PC-3 (cell line): ENCODE measurements around the gene ZMYND10. TPM values are rescaled to one million over a fixed set of nuclear protein-coding genes. Genes with fewer than 3 reads are reported as not detected.

Experiments used
- ATAC-seq: fragments of 200-7000 bp; cut with Tn5 transposase; 2 replicates; pipeline ENCODE4 v1.9.1; 2020; ENCODE audit warnings: mild to moderate bottlenecking, moderate library complexity
- BruUV-seq: library from RNA; stranded (reverse); fragments of 400-500 nt; replicated peaks from 2 replicates; lab custom pipeline; 2021; lab: Mats Ljungman, UMichigan
- CTCF ChIA-PET: fragments of 300-600 bp; sonication (Branson Sonifier 250); formaldehyde crosslinking; loops from one replicate; lab custom pipeline; 2022; ENCODE audit warnings: antibody characterized with exemption; lab: Charles Lee
- POLR2A ChIA-PET: fragments of 300-600 bp; sonication (Branson Sonifier 250); formaldehyde crosslinking; loops from one replicate; lab custom pipeline; 2022; ENCODE audit warnings: antibody characterized with exemption; ENCODE audit not compliant: unreplicated experiment; lab: Charles Lee
- DNase-seq: peaks from one replicate; pipeline ENCODE4 v3.0.0-alpha.2; 2015
- H2AFZ ChIP-seq: fragments of 300-600 bp; sonication (generic); 2 replicates; pipeline ENCODE4 v1.6.0; 2016; ENCODE audit warnings: antibody characterized with exemption, low read length
- H3F3A ChIP-seq: fragments of 300-600 bp; sonication (generic); one replicate; pipeline ENCODE4 v1.6.0; 2017; ENCODE audit warnings: antibody characterized with exemption, low read length, control low read depth, mild to moderate bottlenecking; ENCODE audit not compliant: unreplicated experiment
- H3K27ac ChIP-seq: fragments of 300-600 bp; sonication (generic); 2 replicates; pipeline ENCODE4 v1.5.1; 2016; ENCODE audit warnings: mild to moderate bottlenecking, low read length
- H3K27me3 ChIP-seq: fragments of 300-600 bp; sonication (generic); 2 replicates; pipeline ENCODE4 v1.6.1; 2016; ENCODE audit warnings: low read length, mixed read lengths
- H3K36me3 ChIP-seq: fragments of 300-600 bp; sonication (generic); 2 replicates; pipeline ENCODE4 v1.6.1; 2016; ENCODE audit warnings: low read depth, mixed run types, low read length, mixed read lengths
- H3K4me1 ChIP-seq: fragments of 300-600 bp; sonication (generic); 2 replicates; pipeline ENCODE4 v1.5.1; 2016; ENCODE audit warnings: low read length; ENCODE audit not compliant: insufficient read depth
- H3K4me2 ChIP-seq: fragments of 300-600 bp; sonication (generic); 2 replicates; pipeline ENCODE4 v1.6.0; 2016; ENCODE audit warnings: low read length
- H3K4me3 ChIP-seq: fragments of 300-600 bp; sonication (generic); 2 replicates; pipeline ENCODE4 v1.5.1; 2016; ENCODE audit warnings: mild to moderate bottlenecking, low read length, mixed read lengths
- H3K79me2 ChIP-seq: fragments of 300-600 bp; sonication (generic); 2 replicates; pipeline ENCODE4 v1.6.1; 2017; ENCODE audit warnings: low read length, mixed read lengths
- H3K9ac ChIP-seq: fragments of 300-600 bp; sonication (generic); 2 replicates; pipeline ENCODE4 v1.6.0; 2016; ENCODE audit warnings: mild to moderate bottlenecking, low read length
- H3K9me2 ChIP-seq: fragments of 300-600 bp; sonication (generic); replicated peaks from 2 replicates; pipeline ENCODE4 v1.6.1; 2016; ENCODE audit warnings: mixed run types, low read length, mixed read lengths
- H3K9me3 ChIP-seq: fragments of 300-600 bp; sonication (generic); 2 replicates; pipeline ENCODE4 v1.6.1; 2016; ENCODE audit warnings: low read length, mixed read lengths
- H4K20me1 ChIP-seq: fragments of 300-600 bp; sonication (generic); 2 replicates; pipeline ENCODE4 v1.6.1; 2016; ENCODE audit warnings: low read length, mixed read lengths
- EZH2 ChIP-seq: fragments of 300-600 bp; sonication (generic); IDR thresholded peaks from one replicate; pipeline ENCODE4 v1.6.1; 2017; ENCODE audit warnings: antibody characterized with exemption, mild to moderate bottlenecking, low read length; ENCODE audit not compliant: unreplicated experiment
- EZH2phosphoT487 ChIP-seq: fragments of 300-600 bp; sonication (generic); IDR thresholded peaks from 2 replicates; pipeline ENCODE4 v1.6.1; 2018; ENCODE audit warnings: mild to moderate bottlenecking, antibody characterized with exemption, low read length, borderline replicate concordance
- intact Hi-C: fragments of 100-400 bp; cut with micrococcal nuclease; formaldehyde crosslinking; loops from 2 replicates; pipeline ENCODE4 v1.9.0; 2023
- total RNA-seq: library from RNA; depleted of rRNA; stranded (reverse); fragments of >200 nt; gene quantifications from 2 replicates; pipeline ENCODE4 v1.2.3, GENCODE V29; 2014
- TF ChIP-seq, protein P1 (sequence below): fragments of 300-600 bp; sonication (generic); conservative IDR thresholded peaks from 2 replicates; pipeline ENCODE4 v1.5.1; 2017; ENCODE audit warnings: antibody characterized with exemption, low read depth, mild to moderate bottlenecking, low read length

Gene ZMYND10
- total RNA-seq, 1 experiment from 2014 or later = 1.6 TPM

DNA sequence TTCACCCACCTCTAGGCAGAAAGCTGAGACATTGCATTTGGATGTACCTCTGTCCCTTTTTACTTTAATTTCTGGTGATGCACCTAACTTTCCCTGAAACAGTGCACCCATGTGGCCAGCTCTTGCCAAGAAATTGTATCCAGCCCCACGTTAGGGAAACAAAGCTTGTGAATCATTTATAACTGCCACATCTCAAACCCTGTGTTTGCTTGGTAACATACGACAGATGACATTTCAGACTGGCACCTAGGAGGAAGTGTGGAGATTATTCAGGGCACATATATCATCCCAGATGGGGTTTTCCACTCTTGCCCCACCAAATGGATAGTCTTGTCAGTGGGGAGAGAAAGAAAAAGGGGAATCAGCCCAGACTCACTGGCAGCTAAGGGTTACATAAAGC, 7.2 kb upstream of the ZMYND10 start:
- DNase-seq (peak; percentile 80), ATAC-seq (peak; percentile 6)
- Histone ChIP-seq H3K9ac (no peak overlapping the region), H3K9me2 (no peaks in the 10 kb centered on the region), H4K20me1 (peaks cover 27% of the 10 kb centered on the region), H3K27me3 (no peaks in the 10 kb centered on the region), H3K27ac (peak overlapping the region; percentile 27; the same call in 1 of the 2 replicates), H3K36me3 (peaks cover 34% of the 10 kb centered on the region), H3K4me2 (no peak overlapping the region; the same call in 1 of the 2 replicates), H3K79me2 (peaks cover 80% of the 10 kb centered on the region), H3K4me1 (peaks cover 56% of the 10 kb centered on the region), H3F3A (no peaks in the 10 kb centered on the region), H3K4me3 (no peak overlapping the region), H3K9me3 (no peaks in the 10 kb centered on the region), H2AFZ (no peak overlapping the region)
- intact Hi-C loops = loop anchor here (5.0 kb wide), 2 partner anchors 260 to 1035 kb away; partner anchors contain the start of genes CISH and MANF
- ChIA-PET CTCF (interaction anchor here (0.6 to 1.1 kb wide), 3 partner anchors 9 to 260 kb away, joined by 3 to 4 read pairs (median 4); no protein-coding TSS in a partner anchor), POLR2A (interaction anchor here (0.6 kb wide), 1 partner anchor 1259 kb away, joined by 3 read pairs; the partner anchor contains the start of gene QRICH1)
- TF ChIP-seq, protein P1, sequence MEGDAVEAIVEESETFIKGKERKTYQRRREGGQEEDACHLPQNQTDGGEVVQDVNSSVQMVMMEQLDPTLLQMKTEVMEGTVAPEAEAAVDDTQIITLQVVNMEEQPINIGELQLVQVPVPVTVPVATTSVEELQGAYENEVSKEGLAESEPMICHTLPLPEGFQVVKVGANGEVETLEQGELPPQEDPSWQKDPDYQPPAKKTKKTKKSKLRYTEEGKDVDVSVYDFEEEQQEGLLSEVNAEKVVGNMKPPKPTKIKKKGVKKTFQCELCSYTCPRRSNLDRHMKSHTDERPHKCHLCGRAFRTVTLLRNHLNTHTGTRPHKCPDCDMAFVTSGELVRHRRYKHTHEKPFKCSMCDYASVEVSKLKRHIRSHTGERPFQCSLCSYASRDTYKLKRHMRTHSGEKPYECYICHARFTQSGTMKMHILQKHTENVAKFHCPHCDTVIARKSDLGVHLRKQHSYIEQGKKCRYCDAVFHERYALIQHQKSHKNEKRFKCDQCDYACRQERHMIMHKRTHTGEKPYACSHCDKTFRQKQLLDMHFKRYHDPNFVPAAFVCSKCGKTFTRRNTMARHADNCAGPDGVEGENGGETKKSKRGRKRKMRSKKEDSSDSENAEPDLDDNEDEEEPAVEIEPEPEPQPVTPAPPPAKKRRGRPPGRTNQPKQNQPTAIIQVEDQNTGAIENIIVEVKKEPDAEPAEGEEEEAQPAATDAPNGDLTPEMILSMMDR = peak; percentile 67
- no peak for TF ChIP-seq EZH2
- no TSS peak for BruUV-seq

DNA sequence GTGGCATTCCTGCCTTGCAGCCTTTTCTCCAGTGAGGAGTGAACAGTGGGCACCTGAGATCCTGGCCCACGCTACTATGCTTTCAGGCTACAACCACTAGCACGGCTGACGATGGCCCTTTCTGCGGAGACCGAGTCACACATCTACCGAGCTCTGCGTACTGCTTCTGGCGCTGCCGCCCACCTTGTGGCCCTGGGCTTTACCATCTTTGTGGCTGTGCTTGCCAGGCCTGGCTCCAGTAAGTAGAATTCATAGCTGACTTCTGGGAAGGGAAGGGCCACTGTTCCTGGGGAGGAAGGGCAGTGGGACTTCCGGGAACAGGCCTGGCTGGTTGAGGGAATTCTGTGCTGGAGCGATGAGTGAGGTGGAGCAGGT, 5.8 kb upstream of the ZMYND10 start:
- POLR2A ChIA-PET = interaction anchor here (0.9 kb wide), 1 partner anchor 14 kb away, joined by 3 read pairs; no protein-coding TSS in a partner anchor

More for the DNA sequence above, 5.8 kb upstream of the ZMYND10 start:
- Histone ChIP-seq H2AFZ (peak overlapping the region; percentile 90), H4K20me1 (peaks cover 12% of the 10 kb centered on the region), H3K36me3 (peaks cover 32% of the 10 kb centered on the region), H3K9me2 (no peaks in the 10 kb centered on the region), H3F3A (peaks cover 4% of the 10 kb centered on the region), H3K9ac (peak overlapping the region; percentile 77), H3K4me3 (peak overlapping the region; percentile 84), H3K4me1 (peaks cover 45% of the 10 kb centered on the region), H3K27me3 (no peaks in the 10 kb centered on the region), H3K79me2 (peaks cover 65% of the 10 kb centered on the region), H3K9me3 (no peaks in the 10 kb centered on the region), H3K4me2 (peak overlapping the region; percentile 95), H3K27ac (peak overlapping the region; percentile 70)
- no TSS peak for BruUV-seq
- CTCF ChIA-PET = no interaction called here
- DNase-seq = no peak
- no peak for TF ChIP-seq EZH2phosphoT487
- TF ChIP-seq, protein P1 = no peak
- TF ChIP-seq EZH2 = no peak
- intact Hi-C loops = loop anchor here (1.0 to 5.0 kb wide), 3 partner anchors 8 to 1036 kb away; partner anchors contain the start of genes CISH, MANF and TMEM115
- ATAC-seq = peak; percentile 0; the same call in 1 of the 2 replicates
